Activated naive CD8-positive, alpha-beta T cell (primary cell): Measurements from ENCODE around the gene DAZAP1.

ENCODE experiments used
- H3K27ac Mint-ChIP-seq: one replicate; pipeline ENCODE4 v1.8.0; 2021; ENCODE audit warnings: mixed read lengths
- H3K27me3 Mint-ChIP-seq: one replicate; pipeline ENCODE4 v1.8.0; 2021; ENCODE audit warnings: mixed read lengths
- H3K36me3 Mint-ChIP-seq: one replicate; pipeline ENCODE4 v1.8.0; 2021; ENCODE audit warnings: mixed read lengths
- H3K4me1 Mint-ChIP-seq: one replicate; pipeline ENCODE4 v1.8.0; 2021; ENCODE audit warnings: low read depth, mixed read lengths
- H3K4me3 Mint-ChIP-seq: one replicate; pipeline ENCODE4 v1.8.0; 2021; ENCODE audit warnings: mild to moderate bottlenecking, mixed read lengths
- H3K9me3 Mint-ChIP-seq: one replicate; pipeline ENCODE4 v1.8.0; 2021; ENCODE audit warnings: low read depth, mixed read lengths

The DAZAP1 gene

GRCh38 chr19:1445185-1445931 lies 38.0 kb downstream of the DAZAP1 start:
- Mint-ChIP-seq H3K9me3 (no peaks in the 10 kb centered on the region), H3K27me3 (peaks cover 19% of the 10 kb centered on the region), H3K4me3 (peak overlapping the region; percentile 65), H3K4me1 (peaks cover 31% of the 10 kb centered on the region), H3K36me3 (no peaks in the 10 kb centered on the region), H3K27ac (no peak overlapping the region)

GRCh38 chr19:1445932-1446712 lies 38.7 kb downstream of the DAZAP1 start:
- Mint-ChIP-seq H3K9me3 (no peaks in the 10 kb centered on the region), H3K27ac (no peak overlapping the region), H3K27me3 (peaks cover 26% of the 10 kb centered on the region), H3K36me3 (no peaks in the 10 kb centered on the region), H3K4me1 (peaks cover 27% of the 10 kb centered on the region), H3K4me3 (no peak overlapping the region)

- Mint-ChIP-seq H3K4me3 (peak overlapping the region; percentile 32), H3K27ac (no peak overlapping the region), H3K27me3 (peaks cover 27% of the 10 kb centered on the region)
These were observed 39.5 kb downstream of the DAZAP1 start for GRCh38 chr19:1446713-1447481.

GRCh38 chr19:1447504-1447903 lies 40.1 kb downstream of the DAZAP1 start:
- H3K36me3 Mint-ChIP-seq: no peaks in the 10 kb centered on the region
- peaks cover 21% of the 10 kb centered on the region for H3K4me1 Mint-ChIP-seq
- no peak overlapping the region for H3K27ac Mint-ChIP-seq
- H3K9me3 Mint-ChIP-seq: no peaks in the 10 kb centered on the region
- no peak overlapping the region for H3K4me3 Mint-ChIP-seq
- peaks cover 27% of the 10 kb centered on the region for H3K27me3 Mint-ChIP-seq

More at GRCh38 chr19:1446713-1447481, 39.5 kb downstream of the DAZAP1 start:
- Mint-ChIP-seq H3K4me1 (peaks cover 23% of the 10 kb centered on the region), H3K9me3 (no peaks in the 10 kb centered on the region), H3K36me3 (no peaks in the 10 kb centered on the region)

GRCh38 chr19:1447944-1448343 lies 40.6 kb downstream of the DAZAP1 start:
- H3K27ac Mint-ChIP-seq: no peak overlapping the region

GRCh38 chr19:1449467-1450442 lies 42.4 kb downstream of the DAZAP1 start, which contains the start of gene APC2:
Gene APC2, plus strand, starts transcription at chr19:1450121. Its CDS starts 2,881 bp downstream, at chr19:1453002.
- Mint-ChIP-seq H3K36me3 (no peaks in the 10 kb centered on the region), H3K27me3 (peaks cover 32% of the 10 kb centered on the region), H3K9me3 (no peaks in the 10 kb centered on the region), H3K4me3 (peak within 1 kb of the TSS; percentile 48), H3K4me1 (peaks cover 16% of the 10 kb centered on the region), H3K27ac (no peak within 1 kb of the TSS)

More at GRCh38 chr19:1447944-1448343, 40.6 kb downstream of the DAZAP1 start:
- peaks cover 18% of the 10 kb centered on the region for H3K4me1 Mint-ChIP-seq
- peaks cover 28% of the 10 kb centered on the region for H3K27me3 Mint-ChIP-seq
- H3K9me3 Mint-ChIP-seq: no peaks in the 10 kb centered on the region
- peak overlapping the region; percentile 20 for H3K4me3 Mint-ChIP-seq
- no peaks in the 10 kb centered on the region for H3K36me3 Mint-ChIP-seq

GRCh38 chr19:1450735-1451731 lies 43.6 kb downstream of the DAZAP1 start:
- H3K4me1 Mint-ChIP-seq: peaks cover 21% of the 10 kb centered on the region
- H3K4me3 Mint-ChIP-seq: peak overlapping the region; percentile 9
- peaks cover 36% of the 10 kb centered on the region for H3K27me3 Mint-ChIP-seq
- no peaks in the 10 kb centered on the region for H3K36me3 Mint-ChIP-seq
- H3K9me3 Mint-ChIP-seq: no peaks in the 10 kb centered on the region
- H3K27ac Mint-ChIP-seq: no peak overlapping the region

- peaks cover 35% of the 10 kb centered on the region for H3K27me3 Mint-ChIP-seq
- no peaks in the 10 kb centered on the region for H3K9me3 Mint-ChIP-seq
- peaks cover 21% of the 10 kb centered on the region for H3K4me1 Mint-ChIP-seq
- no peaks in the 10 kb centered on the region for H3K36me3 Mint-ChIP-seq
- H3K4me3 Mint-ChIP-seq: no peak overlapping the region
- H3K27ac Mint-ChIP-seq: no peak overlapping the region
These were observed 44.8 kb downstream of the DAZAP1 start for GRCh38 chr19:1451916-1452801.

GRCh38 chr19:1452802-1453524 lies 45.6 kb downstream of the DAZAP1 start:
- H3K4me1 Mint-ChIP-seq: peaks cover 20% of the 10 kb centered on the region
- no peaks in the 10 kb centered on the region for H3K36me3 Mint-ChIP-seq
- no peak overlapping the region for H3K27ac Mint-ChIP-seq
- H3K27me3 Mint-ChIP-seq: peaks cover 27% of the 10 kb centered on the region
- H3K4me3 Mint-ChIP-seq: no peak overlapping the region
- no peaks in the 10 kb centered on the region for H3K9me3 Mint-ChIP-seq

- Mint-ChIP-seq H3K9me3 (no peaks in the 10 kb centered on the region), H3K4me3 (no peak overlapping the region), H3K36me3 (no peaks in the 10 kb centered on the region), H3K4me1 (peaks cover 18% of the 10 kb centered on the region), H3K27ac (no peak overlapping the region), H3K27me3 (peaks cover 24% of the 10 kb centered on the region)
These were observed 46.4 kb downstream of the DAZAP1 start for GRCh38 chr19:1453525-1454364.

- Mint-ChIP-seq H3K27ac (no peak overlapping the region), H3K4me3 (no peak overlapping the region), H3K36me3 (no peaks in the 10 kb centered on the region), H3K4me1 (peaks cover 16% of the 10 kb centered on the region), H3K27me3 (peaks cover 19% of the 10 kb centered on the region), H3K9me3 (no peaks in the 10 kb centered on the region)
These were observed 47.6 kb downstream of the DAZAP1 start for GRCh38 chr19:1455002-1455335.
